GM12878 (cell line): ENCODE data around the gene ABCA7.

Source experiments
- CTCF ChIP-seq, 3 experiments: IDR thresholded peaks in 2 of 3; conservative IDR thresholded peaks in 1 of 3; 2 replicates each; pipeline ENCODE4 v1.5.1; 2011; ENCODE audit warnings: low read depth in 3 of 3, low read length in 3 of 3, mild to moderate bottlenecking in 3 of 3, control low read depth in 2 of 3, moderate library complexity in 2 of 3, inconsistent platforms in 1 of 3, mixed read lengths in 1 of 3; ENCODE audit not compliant: control insufficient read depth in 2 of 3, insufficient read depth in 1 of 3; ENCODE audit errors: extremely low read depth in 1 of 3
- EZH2 ChIP-seq: IDR thresholded peaks from 2 replicates; pipeline ENCODE4 v1.6.1; 2012; ENCODE audit warnings: low read depth, mild to moderate bottlenecking, control low read depth, inconsistent platforms, low read length, borderline replicate concordance; ENCODE audit not compliant: control insufficient read depth
- MTA3 ChIP-seq: IDR thresholded peaks from 2 replicates; pipeline ENCODE4 v1.6.1; 2012; ENCODE audit warnings: low read length, inconsistent platforms, borderline replicate concordance
- POLR2AphosphoS5 ChIP-seq: IDR thresholded peaks from 2 replicates; pipeline ENCODE4 v1.6.1; 2011; ENCODE audit warnings: mild to moderate bottlenecking, low read length, inconsistent platforms
- ZNF274 ChIP-seq: IDR thresholded peaks from one replicate; pipeline ENCODE4 v1.8.0; 2011; ENCODE audit not compliant: insufficient read length, insufficient read depth
- ZNF384 ChIP-seq: IDR thresholded peaks from 2 replicates; pipeline ENCODE4 v1.6.1; 2012; ENCODE audit warnings: low read depth, mild to moderate bottlenecking, low read length, improper control_type of control experiment, borderline replicate concordance
- TF ChIP-seq, protein P1 (sequence below): IDR thresholded peaks from 2 replicates; pipeline ENCODE4 v1.6.1; 2012; ENCODE audit warnings: low read depth, low read length, improper control_type of control experiment

DNA sequence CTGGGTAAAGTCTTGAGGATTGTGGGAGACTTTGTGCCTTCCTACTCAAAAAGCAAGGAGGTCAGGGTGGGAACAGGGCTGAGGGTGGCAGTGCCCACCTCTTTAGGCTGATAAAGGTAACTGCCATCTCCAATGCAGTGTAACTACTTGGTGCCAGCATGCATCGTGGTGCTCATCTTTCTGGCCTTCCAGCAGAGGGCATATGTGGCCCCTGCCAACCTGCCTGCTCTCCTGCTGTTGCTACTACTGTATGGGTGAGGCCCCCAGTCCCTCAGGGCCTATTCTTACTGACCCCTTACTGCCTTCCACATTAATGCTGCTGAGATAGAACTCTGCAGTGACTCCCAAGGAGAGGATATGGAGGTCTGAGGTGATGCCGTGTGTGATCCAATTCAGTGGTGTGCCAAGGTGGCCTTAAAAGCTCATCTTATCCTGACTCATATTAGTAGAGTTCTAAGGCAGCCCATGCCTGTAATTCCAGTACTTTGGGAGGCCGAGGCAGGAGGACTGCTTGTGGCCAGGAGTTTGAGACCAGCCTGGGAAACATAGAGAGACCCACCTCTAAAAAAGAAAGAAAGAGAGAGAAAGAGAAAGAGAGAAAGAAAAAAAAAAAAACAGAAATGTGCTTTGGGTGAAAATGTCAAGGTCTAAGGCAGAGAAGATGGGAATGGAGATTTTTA is 17.4 kb downstream of the ABCA7 start:
- no peak for TF ChIP-seq ZNF384
- TF ChIP-seq ZNF274: no peak
- TF ChIP-seq, protein P1, sequence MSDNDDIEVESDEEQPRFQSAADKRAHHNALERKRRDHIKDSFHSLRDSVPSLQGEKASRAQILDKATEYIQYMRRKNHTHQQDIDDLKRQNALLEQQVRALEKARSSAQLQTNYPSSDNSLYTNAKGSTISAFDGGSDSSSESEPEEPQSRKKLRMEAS: no peak
- no peak for TF ChIP-seq POLR2AphosphoS5
- TF ChIP-seq EZH2: no peak
- peak; percentile 41 to 74 (median 65); a peak in 5 of 6 replicates for TF ChIP-seq CTCF (IDR thresholded peaks at IDR 0.05 in 2 of 3, conservative IDR thresholded peaks at IDR 0.05 in 1 of 3; ENCODE audit: control insufficient read depth in 2 of 3, extremely low read depth in 1 of 3, insufficient read depth in 1 of 3, low read depth in 3 of 3, low read length in 3 of 3)
- no peak for TF ChIP-seq MTA3
